GM12801 (cell line): ENCODE measurements around the gene NIPBL.

ENCODE experiments used
- CTCF ChIP-seq: IDR thresholded peaks from one replicate; pipeline ENCODE4 v1.5.1; 2011; ENCODE audit warnings: control low read depth; ENCODE audit not compliant: insufficient read length; ENCODE audit errors: extremely low read depth

Gene NIPBL

GRCh38 chr5:36929438-36929837 is 52.9 kb downstream of the NIPBL start:
- TF ChIP-seq CTCF = no peak

- TF ChIP-seq CTCF = no peak
Observed at GRCh38 chr5:36932056-36932455, 55.5 kb downstream of the NIPBL start.

- no peak for TF ChIP-seq CTCF
Observed at GRCh38 chr5:36932699-36933098, 56.1 kb downstream of the NIPBL start.

- TF ChIP-seq CTCF = no peak
Observed at GRCh38 chr5:36934740-36935356, 58.3 kb downstream of the NIPBL start.

GRCh38 chr5:36935805-36936204 is 59.2 kb downstream of the NIPBL start:
- no peak for TF ChIP-seq CTCF

- TF ChIP-seq CTCF = no peak
Observed at GRCh38 chr5:36936309-36936708, 59.7 kb downstream of the NIPBL start.

GRCh38 chr5:36938129-36938528 is 61.6 kb downstream of the NIPBL start:
- TF ChIP-seq CTCF = no peak
